ENCODE data around the gene IRX4.
"Not testable (repeated sequence)": the region's sequence is repeated elsewhere in the genome, so short reads cannot be mapped to it uniquely, and the experiment has no call there.

Gene IRX4

DNA sequence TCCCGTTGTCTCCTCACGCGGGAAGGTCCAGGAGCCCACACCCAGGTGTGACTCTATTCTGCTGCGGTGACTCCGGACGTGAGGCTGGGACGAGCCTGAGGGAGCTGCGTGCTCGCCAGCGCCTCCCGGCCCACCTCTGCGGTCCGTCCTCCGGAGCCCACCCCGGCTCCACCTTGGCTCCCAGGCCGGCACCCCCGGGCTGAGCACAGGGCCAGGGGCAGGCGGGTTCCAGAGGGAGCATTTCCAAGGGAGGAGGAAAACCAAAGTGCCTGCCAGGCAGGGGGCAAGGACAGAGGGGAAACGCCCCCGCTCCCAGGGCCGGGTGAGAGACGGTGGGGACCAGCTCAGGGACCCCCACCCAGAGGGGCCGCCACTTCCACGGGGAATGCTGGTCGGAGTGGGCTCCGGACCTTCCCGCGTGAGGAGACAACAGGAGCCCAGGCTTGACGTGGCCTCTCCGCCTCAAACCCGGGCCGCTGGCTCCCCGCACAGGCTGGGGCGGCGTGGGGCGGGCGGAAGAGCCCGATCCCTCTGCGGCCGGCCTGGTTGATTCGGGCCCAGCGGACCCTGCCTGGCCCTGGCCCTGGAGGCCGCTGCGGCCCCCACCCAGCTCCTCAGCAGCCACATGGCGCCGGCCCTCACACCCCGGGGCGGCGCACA is 26.0 kb downstream of the IRX4 start:
- DNase-seq: no peak

- no peak for DNase-seq
These were observed 27.1 kb downstream of the IRX4 start for GRCh38 chr5:1855596-1855995.

DNA sequence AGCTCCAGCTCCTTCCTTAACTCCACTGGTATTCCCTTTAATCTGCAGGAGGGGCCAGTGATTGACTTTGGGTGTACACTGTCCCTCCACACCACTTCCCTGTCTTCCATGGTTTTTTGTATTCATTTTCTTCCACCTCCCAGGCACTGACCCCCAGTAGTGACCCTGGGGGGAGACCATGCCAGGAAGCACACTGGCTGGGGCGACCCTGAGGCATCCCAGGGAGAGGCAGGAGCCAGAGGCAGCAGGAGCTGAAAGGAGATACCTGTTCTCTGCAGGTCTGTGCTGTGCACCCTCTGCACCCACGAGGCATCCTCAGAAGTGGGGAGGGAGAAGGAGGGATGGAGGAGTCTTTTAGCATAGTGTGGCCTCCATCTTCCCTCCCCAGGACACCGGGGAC is 27.6 kb downstream of the IRX4 start:
- DNase-seq: no peak

DNA sequence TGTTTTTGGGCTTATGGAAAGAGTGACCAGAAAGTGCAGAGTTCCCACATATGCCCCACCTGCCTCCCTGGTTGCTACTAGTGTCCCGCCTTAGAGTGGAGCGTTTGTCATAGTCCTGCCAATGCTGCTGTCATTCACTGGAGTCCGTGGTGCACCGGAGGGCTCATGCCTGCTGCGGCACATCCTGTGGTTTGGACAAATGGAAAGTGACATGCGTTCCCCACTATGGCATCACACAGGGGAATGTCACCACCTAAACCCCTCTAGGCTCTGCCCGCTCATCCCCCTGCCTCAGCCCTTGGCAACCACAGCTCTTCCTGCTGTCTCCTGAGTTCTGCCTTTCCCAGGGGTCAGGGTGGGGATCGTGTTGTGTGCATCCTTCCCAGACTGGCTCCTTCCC is 29.2 kb downstream of the IRX4 start:
- no peak for DNase-seq

- DNase-seq: no peak
These were observed 30.3 kb downstream of the IRX4 start for GRCh38 chr5:1852324-1852947.

DNA sequence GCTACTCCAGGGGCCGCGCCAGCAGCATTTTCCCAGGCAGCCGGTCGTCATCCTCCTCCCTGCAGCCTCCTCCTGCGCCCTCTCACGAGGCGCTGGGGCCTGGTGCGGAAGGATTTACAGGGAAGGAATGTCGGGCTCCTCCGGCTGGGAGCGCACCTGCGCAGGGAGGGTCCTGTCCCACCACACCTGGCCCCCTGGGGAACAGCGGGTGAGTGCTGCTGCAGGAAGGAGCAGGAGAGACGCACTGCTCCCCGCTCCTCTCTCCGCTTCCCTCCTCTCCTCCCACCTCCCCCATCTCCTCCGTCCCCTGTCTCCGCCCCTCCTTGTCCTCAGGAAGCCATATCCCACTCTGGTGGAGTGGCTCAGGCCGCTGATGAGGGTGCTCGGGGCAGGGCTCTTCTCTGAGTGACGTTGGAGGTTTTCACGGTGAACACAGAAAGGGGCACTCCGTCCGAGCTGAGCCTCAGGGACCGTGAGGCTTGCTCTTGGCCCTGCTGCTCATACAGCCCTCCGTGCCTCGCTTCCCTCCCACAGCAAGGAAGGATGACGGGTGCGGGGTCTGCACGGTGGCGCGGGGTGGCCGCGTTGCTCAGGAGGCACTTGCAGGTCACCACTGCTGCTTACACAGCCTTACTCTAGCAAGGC is 31.3 kb downstream of the IRX4 start:
- DNase-seq: no peak

- no peak for DNase-seq
These were observed 32.2 kb downstream of the IRX4 start for GRCh38 chr5:1850324-1851154.

DNA sequence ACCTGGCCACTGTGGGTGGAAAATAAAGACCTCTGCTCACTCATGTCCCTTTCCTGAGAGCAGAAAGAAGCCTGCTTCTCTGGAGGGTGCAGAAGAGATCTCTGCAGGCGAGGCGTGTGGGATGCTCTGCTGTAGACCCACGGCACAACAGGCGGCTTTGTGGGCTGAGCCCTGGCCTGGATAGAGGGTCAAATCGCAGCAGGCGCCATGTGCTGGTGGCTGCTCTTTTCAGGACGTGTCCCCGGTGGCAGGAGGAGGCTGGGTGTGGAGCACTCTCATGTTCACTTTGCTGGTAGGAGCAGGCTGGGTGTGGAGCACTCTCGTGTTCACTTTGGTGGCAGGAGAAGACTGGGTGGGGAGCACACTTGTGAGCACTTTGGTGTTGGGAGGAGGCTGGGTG is 35.1 kb downstream of the IRX4 start:
- DNase-seq: no peak

GRCh38 chr5:1847056-1847455 is 35.7 kb downstream of the IRX4 start:
- no peak for DNase-seq

GRCh38 chr5:1846583-1846982 is 36.1 kb downstream of the IRX4 start:
- DNase-seq: no peak

DNA sequence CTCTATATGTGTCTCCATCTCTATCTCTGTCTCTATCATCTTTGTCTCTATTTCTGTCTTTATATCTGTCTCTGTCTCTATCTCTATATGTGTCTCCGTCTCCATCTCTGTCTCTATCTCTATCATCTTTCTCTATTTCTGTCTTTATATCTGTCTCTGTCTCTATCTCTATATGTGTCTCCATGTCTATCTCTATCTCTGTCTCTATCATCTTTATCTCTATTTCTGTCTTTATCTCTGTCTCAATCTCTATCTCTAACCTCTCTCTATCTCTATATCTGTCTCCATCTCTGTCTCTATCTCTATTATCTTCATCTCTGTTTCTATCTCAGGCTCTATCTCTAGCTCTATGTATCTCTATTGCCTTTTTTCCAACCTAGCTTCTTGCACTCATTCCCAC is 37.0 kb downstream of the IRX4 start:
- DNase-seq: no peak

GRCh38 chr5:1844708-1845436 is 37.9 kb downstream of the IRX4 start:
- no peak for DNase-seq

DNA sequence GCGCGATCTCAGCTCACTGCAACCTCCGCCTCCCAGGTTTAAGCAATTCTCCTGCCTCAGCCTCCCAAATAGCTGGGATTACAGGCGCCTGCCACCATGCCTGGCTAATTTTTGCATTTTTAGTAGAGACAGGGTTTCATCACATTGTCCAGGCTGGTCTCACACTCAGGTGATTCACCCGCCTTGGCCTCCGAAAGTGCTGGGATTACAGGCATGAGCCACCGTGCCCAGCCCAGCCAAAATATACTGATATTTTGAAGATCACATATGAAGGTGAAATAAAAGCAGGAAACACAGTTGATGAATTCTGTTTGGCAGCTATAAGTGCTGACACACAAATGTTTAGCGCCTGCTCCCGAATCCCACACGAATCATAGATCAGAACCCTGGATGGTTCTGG is 39.0 kb downstream of the IRX4 start:
- not testable (repeated sequence) for DNase-seq

DNA sequence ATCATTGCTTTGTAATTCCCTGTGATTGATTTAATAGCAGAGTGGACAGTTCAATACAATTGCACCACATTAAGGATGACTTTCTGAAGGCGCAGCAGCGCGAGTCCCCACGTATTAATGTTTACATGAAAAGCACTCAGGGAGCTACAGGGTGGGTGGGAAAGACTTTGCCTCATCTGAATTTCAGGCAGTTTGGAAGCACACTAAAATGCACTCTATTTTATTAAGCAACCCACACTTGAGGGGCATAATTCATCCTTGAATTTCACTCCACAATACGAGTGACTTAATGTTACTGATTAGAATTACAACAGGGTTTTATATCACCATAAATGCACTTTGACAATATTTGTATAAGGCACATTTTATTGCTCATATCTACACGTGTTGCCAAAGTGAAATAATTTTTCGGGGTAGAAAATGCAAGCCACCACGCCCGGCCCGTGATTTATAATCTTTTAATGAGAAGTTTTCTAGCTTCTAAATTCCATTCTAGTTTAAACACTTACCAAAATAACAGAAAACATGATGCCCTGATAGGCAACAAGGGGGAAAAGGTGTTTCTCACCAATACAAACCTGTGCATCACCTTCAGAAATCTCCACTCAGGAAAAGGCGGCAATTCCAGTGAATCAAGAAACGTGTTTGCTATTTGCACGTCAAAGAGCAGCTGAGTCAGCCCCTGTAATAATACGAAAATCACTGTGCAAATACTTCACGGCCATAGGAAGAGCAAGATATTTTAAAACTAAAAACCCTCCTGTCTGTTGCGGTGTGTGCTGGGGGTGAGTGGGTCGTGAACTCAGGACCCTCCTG is 40.5 kb downstream of the IRX4 start:
- DNase-seq: no peak

GRCh38 chr5:1840741-1841521 is 41.8 kb downstream of the IRX4 start:
- no peak for DNase-seq

DNA sequence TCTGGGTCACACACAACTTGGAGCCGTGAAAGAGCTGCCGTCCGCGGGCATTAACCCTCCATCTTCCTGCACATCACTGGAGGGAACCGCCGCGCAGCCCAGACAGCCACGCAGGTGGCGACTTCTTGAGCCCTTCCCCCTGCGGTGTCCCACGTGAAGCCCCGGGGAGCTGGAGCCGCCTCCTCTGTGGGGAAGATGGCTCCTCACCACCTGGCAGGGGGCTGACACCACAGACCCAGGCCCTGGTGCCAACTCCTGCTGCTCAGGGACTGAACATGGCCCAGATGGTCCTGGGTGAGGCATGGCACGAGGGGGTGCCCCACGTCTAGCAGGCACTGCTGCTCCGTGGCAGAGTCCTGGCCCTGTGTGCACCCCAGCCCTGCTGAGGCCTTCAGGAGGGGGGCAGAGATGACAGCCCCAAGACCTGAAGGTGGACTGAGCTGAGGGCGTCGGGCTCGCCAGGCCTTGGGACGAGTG is 42.6 kb downstream of the IRX4 start:
- no peak for DNase-seq

DNA sequence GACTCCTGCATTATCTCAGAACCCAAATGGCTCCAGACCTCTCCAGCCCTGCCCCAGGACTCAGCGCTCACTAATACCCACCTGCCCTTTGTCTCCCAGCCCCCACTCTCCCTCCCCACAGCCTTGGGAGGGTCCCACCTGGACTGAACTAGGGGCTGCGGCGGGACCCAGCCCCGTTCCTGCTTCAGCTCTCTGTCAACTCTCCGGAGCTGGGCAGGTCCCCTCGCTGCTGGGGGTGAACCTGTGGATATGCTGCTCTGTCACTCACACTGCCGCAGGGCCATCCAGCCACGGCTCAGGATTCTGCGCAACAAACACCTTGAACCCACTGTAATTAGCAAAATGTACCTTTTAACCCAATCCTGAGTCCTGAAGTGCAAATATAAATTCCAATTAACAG is 44.7 kb downstream of the IRX4 start:
- DNase-seq: no peak

- DNase-seq: no peak
These were observed 45.5 kb downstream of the IRX4 start for GRCh38 chr5:1836891-1837880.

DNA sequence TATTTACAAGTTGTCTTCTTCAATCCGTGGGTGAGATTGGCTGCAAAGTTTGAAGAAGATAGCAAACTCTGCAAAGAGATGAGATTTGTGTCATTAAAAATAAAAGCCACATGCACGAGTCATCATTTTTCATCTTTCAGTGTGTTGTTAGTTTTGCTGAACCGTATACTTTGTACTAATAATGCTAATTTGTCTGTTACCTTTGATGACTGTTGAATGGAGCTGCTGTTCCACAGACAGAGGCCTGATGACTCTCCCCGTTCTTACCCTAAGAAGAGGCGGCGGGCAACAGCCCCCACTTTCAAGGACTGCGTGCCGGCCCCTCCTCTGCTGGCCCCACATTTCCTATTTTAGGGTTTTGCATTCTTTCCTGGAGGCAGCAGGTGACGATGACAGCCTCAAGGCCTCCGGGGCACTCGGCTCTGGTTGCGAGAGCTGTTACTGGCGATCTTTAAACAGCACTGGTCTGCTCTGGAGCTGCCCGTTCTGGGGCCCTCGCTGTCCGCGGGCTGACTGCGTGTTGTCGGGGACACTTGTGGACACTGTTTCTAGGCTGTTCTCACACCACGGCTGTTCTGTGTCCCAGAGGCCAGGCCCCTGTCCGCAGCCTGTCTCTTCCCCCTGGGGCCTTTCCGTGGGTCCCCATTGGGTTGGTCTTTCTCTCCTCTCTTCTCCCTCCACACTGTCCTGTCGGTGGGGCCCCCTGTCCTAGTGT is 46.4 kb downstream of the IRX4 start:
- no peak for DNase-seq
